GM18526 (cell line): Measurements from ENCODE around the gene ISG15.

ENCODE experiments used
- POLR2A ChIP-seq: IDR thresholded peaks from 3 replicates; pipeline ENCODE4 v1.6.1; 2011; ENCODE audit not compliant: insufficient read length; ENCODE audit errors: extremely low read depth

ISG15 gene

DNA sequence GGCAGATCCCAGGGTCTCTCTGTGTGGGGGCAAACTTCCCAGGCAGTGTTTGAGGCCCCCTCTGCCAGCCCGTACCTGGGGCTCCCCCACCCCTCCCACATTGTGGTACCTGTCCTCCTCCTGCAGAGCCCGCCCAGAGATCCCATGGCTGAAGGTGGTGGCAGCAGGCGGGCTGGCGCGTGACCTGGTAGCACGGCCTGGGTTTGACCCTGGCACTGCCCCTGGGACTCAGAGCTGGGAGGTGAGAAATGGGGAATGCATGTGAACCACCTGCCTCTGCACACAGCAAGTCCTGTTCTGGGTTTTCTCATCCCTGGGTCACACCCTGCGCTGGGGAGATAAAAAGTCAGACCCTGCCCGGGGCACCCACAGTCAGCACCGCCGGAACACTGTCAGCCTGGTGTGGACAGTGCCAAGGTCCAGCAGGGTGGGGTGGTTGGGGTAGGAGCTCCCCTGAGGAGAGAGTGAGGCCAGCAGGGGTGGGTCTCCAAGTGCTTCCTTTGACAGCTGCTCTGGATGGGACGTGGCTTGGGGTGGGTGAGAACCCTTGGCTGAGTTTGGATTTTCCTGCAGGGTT lies 18.4 kb downstream of the ISG15 start:
- TF ChIP-seq POLR2A, result no peak

- no peak for TF ChIP-seq POLR2A
Observed at GRCh38 chr1:1032424-1032823, 19.1 kb downstream of the ISG15 start.

DNA sequence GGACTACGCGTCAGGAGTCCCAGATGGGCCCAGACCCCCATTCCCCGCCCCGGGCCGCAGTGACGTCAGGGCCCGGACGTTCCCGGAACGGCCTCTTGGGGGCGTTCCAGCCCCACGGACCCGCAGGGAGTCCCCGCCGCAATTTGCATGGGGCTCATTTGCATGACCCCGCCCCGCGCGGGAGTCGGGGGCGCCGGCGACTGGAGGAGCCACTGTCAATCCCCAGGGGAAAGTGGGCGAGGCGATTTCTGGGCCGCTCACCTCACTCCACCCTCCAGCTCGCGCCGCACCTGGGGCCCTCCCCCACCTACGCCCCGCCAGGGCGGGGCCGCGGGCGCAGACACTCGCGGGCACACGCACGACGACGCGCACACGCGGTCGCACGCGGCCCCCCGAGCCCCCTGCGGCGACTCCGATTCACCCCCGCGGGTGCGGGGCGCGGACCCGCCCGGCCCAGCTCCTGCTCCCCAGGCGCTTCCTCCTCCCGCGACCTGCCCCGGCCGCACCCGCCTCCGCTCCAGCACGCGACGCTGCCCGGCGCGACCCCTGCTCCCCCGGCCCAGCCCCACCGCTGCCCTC lies 19.8 kb downstream of the ISG15 start:
- no peak for TF ChIP-seq POLR2A

- no peak for TF ChIP-seq POLR2A
Observed at GRCh38 chr1:1033731-1034438, 20.6 kb downstream of the ISG15 start.

GRCh38 chr1:1034439-1034781 lies 21.1 kb downstream of the ISG15 start:
- TF ChIP-seq POLR2A, result no peak

GRCh38 chr1:1035291-1035943 lies 22.1 kb downstream of the ISG15 start:
- TF ChIP-seq POLR2A, result no peak

DNA sequence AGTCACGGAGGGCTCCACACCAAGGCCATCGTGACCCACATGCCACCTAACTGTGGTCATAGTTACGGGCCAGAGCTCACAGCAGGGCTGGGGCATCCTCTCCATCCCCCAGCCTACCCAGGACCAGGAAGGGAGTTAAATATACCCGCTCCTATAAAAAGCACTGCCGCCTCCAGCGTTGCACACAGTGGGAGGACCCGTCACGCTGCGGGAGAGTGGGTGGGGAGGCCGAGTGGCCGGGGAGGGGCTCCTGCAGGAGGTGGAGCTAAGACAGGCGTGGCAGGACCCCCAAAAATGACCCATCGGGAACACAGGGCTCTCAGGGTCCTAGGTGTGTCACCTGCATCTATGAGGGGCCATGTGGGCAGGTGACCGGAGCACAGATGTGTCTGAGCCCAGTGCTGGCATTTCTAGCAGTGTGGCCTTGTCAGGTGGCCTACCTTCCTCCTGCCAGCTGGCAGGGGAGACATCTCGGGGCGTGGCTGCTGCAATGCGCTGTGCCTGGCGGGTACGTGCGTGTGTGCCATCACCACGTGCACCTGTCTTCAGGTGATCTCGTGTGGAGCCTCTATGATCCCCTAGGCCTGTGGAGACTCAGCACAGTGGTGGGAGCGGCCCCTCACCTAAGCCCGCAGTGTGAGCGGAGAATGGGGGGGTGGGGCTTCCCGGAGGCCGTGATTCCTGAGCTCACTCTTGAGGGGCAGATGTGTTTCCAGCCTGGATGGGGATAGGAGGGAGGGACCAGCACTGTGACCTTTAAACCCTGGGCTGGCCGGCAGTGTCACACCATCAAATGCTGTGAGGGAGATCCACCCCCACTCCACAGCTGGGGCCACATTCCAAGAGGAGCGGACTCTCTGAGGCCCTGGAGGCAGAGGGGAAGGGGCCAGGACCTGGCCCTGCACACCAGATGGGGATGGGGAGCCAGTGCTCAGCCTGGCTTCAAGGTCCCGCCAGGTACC lies 24.4 kb downstream of the ISG15 start:
- TF ChIP-seq POLR2A, result no peak

DNA sequence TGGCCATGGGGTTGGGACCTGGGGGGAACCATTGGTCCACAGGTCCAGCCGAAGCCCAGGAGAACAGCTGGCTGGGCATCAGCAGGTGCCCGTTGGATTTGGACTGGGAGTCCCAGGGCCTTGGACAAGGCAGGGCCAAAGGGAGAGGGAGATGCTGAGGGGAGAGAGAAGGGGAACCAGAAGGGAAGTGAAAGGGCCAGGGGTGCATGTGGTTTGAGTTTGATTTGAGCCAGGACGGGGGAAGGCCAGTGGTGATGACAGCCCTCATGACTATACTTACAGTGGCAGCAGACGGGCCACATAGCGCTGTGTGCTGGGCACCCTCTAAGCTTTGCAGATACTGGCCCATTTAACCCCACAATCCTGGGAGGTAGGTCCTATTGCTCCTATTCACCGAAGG lies 25.4 kb downstream of the ISG15 start:
- no peak for TF ChIP-seq POLR2A

- TF ChIP-seq POLR2A, result no peak
Observed at GRCh38 chr1:1039145-1039910, 26.0 kb downstream of the ISG15 start.

GRCh38 chr1:1040004-1040991 lies 27.0 kb downstream of the ISG15 start:
- TF ChIP-seq POLR2A, result no peak

DNA sequence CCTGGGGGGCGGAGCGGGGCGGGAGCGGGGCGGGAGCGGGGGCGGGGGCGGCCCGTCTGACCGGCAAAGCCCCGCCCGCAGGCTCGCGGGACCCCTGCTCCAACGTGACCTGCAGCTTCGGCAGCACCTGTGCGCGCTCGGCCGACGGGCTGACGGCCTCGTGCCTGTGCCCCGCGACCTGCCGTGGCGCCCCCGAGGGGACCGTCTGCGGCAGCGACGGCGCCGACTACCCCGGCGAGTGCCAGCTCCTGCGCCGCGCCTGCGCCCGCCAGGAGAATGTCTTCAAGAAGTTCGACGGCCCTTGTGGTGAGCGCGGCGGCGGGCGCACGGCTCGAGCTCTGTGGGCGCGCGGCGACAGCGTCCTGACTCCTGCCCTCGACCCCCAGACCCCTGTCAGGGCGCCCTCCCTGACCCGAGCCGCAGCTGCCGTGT lies 27.8 kb downstream of the ISG15 start:
- no peak for TF ChIP-seq POLR2A

GRCh38 chr1:1041873-1042272 lies 28.6 kb downstream of the ISG15 start:
- TF ChIP-seq POLR2A, result no peak

DNA sequence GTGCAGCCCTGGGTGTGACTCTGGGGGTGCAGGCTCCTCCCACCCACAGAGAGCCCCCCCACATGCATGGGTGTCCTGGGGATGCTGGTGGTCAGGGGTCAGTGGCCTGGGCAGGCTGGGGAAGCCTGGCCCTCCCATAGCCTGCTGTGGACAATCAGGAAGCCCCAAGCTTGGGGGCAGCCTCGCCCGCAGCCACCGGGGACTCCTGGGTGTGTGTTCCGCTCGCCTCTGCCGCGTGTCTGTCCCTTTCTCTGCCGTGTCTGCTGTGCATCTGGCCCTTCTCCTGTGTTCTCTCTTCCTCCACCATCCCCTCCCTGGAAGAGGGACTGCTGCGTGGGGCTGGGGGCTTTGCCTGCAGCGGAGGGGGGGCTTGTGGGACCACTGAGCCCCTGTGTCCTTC lies 29.5 kb downstream of the ISG15 start:
- no peak for TF ChIP-seq POLR2A
